Ectodermal cell (in vitro differentiated cells): ENCODE results near the gene TIMM17A. TPM values are rescaled to one million over a fixed set of nuclear protein-coding genes. Genes with fewer than 3 reads are reported as not detected.

Experiments
- H3K27ac ChIP-seq: 2 replicates; pipeline ENCODE4 v1.7.0; 2013; ENCODE audit warnings: mild to moderate bottlenecking, low read depth, low read length; ENCODE audit not compliant: insufficient read depth, poor library complexity, severe bottlenecking
- H3K27me3 ChIP-seq: 2 replicates; pipeline ENCODE4 v1.7.0; 2013; ENCODE audit warnings: mild to moderate bottlenecking, low read length; ENCODE audit not compliant: insufficient read depth, control insufficient read depth, poor library complexity, severe bottlenecking
- H3K36me3 ChIP-seq: one replicate; pipeline ENCODE4 v1.7.0; 2013; ENCODE audit warnings: low read length; ENCODE audit not compliant: control insufficient read depth, insufficient read depth
- H3K4me1 ChIP-seq: one replicate; pipeline ENCODE4 v1.7.0; 2013; ENCODE audit warnings: low read length; ENCODE audit not compliant: control insufficient read depth, insufficient read depth
- H3K4me3 ChIP-seq: 2 replicates; pipeline ENCODE4 v1.7.0; 2013; ENCODE audit warnings: low read depth, low read length, control low read depth; ENCODE audit not compliant: insufficient read depth
- H3K9me3 ChIP-seq: 2 replicates; pipeline ENCODE4 v1.7.0; 2013; ENCODE audit warnings: mild to moderate bottlenecking, low read length, moderate library complexity; ENCODE audit not compliant: control insufficient read depth
- WGBS, 2 experiments: methylation state at CpG; one replicate each; pipeline ENCODE4 v1.1.7; 2013; ENCODE audit warnings: missing lambda C conversion rate in 2 of 2; 5-methylcytosine and 5-hydroxymethylcytosine counted together
- polyA plus RNA-seq, 4 experiments: library from polyadenylated mRNA; stranded (reverse); fragments of 50-300 nt; gene quantifications; one replicate each; pipeline ENCODE4 v1.2.3, GENCODE V29; 2013

The TIMM17A gene
- polyA plus RNA-seq (2013, experiment 1 of 4) = 48.2 TPM
- polyA plus RNA-seq (2013, experiment 2 of 4) = 46.6 TPM
- 37.4 TPM for polyA plus RNA-seq (2013, experiment 3 of 4)
- polyA plus RNA-seq (2013, experiment 4 of 4) = 42.7 TPM

DNA sequence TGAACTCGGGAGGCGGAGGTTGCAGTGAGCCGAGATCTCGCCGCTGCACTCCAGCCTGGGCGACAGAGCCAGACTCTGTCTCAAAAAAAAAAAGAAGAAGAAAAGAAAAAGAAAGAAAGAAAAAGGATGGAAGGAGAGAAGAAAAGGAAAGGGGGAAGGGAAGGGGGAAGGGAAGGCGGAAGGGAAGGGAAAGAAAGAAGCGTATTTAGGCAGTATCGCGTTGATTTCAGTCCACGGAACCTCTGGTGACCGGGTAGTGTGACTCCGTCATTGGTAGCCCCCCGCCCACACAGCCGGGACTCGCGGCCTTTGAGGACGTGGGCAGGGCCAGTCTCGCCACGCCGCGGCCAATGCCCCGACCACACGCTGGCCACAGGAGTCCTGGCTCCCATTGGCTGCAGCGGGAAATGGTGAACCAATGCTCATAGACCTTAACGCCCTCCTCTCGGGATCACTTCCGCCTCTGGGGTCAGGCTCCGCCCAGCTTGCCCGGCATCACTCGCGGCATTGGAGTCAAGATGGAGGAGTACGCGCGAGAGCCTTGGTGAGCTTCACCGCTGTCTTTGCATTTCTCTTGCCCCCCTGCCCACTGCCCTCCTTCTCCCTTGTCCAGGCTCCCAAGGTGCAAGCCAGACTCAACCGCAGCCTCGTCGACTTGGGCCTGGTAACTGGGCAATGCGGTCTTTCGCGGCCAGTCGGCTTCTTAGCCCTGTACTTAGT is at the start of gene TIMM17A:
TIMM17A (plus strand) TSS at position 495 of the 720 bp plus-strand sequence; CDS start at position 519, 24 bp downstream.
- H3K9me3 ChIP-seq = no peaks in the 10 kb centered on the region
- H3K36me3 ChIP-seq = peaks cover 14% of the 10 kb centered on the region
- peak within 1 kb of the TSS; percentile 19 for H3K27ac ChIP-seq
- H3K27me3 ChIP-seq = no peaks in the 10 kb centered on the region
- H3K4me3 ChIP-seq = peak within 1 kb of the TSS; percentile 92
- WGBS, 2 experiments = 2 to 3% methylated on average over 43 of the region's 43 CpGs
- H3K4me1 ChIP-seq = no peaks in the 10 kb centered on the region

DNA sequence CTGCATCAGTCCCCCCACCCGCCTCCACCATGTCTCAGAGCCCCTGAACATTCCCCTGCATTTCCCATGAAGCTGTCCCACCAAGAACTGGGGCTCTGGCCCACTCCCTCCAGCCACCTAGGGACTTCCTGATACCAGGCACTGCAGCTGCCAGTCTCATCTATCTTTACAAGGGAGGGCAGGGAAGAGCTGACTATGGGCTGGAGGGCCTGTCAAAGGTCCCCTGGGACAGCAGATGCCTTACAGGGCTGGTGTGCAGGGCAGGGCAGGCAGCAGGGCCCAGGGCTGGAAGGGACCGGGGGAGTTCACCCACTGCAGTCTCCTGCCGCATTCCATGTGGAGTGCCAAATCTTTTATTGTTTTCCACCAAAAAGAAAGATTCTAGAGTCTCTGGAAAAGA is 49.0 kb upstream of the TIMM17A start:
- Histone ChIP-seq H3K4me3 (no peak overlapping the region), H3K9me3 (no peaks in the 10 kb centered on the region), H3K27ac (no peak overlapping the region), H3K36me3 (no peaks in the 10 kb centered on the region), H3K4me1 (peaks cover 7% of the 10 kb centered on the region), H3K27me3 (no peaks in the 10 kb centered on the region)
- WGBS, 2 experiments = 90 to 92% methylated on average over 3 of the region's 3 CpGs

DNA sequence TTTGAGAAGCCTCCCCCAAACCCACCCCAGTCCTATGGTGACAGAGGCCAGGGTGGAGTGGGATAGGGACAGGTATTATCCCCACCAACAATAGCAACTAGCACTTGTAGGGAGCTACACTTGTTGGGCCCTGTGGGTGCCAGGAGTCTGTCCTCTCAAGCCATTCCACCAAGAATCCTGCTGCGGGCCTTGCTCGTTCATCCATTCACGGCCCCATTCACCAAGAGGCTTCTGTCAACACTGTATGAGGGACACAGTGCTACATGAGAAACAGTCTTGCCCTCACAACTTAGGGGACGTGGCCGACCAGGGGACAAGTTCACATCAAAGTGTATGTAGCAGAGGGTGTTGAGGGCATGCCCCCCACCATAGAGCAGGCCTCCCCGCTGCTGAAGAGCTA is 47.7 kb upstream of the TIMM17A start:
- WGBS, 2 experiments = 90% methylated on average over 6 of the region's 6 CpGs
- no peaks in the 10 kb centered on the region for H3K36me3 ChIP-seq
- no peaks in the 10 kb centered on the region for H3K27me3 ChIP-seq
- H3K9me3 ChIP-seq = no peaks in the 10 kb centered on the region
- H3K4me3 ChIP-seq = no peak overlapping the region
- H3K27ac ChIP-seq = no peak overlapping the region
- peaks cover 16% of the 10 kb centered on the region for H3K4me1 ChIP-seq

DNA sequence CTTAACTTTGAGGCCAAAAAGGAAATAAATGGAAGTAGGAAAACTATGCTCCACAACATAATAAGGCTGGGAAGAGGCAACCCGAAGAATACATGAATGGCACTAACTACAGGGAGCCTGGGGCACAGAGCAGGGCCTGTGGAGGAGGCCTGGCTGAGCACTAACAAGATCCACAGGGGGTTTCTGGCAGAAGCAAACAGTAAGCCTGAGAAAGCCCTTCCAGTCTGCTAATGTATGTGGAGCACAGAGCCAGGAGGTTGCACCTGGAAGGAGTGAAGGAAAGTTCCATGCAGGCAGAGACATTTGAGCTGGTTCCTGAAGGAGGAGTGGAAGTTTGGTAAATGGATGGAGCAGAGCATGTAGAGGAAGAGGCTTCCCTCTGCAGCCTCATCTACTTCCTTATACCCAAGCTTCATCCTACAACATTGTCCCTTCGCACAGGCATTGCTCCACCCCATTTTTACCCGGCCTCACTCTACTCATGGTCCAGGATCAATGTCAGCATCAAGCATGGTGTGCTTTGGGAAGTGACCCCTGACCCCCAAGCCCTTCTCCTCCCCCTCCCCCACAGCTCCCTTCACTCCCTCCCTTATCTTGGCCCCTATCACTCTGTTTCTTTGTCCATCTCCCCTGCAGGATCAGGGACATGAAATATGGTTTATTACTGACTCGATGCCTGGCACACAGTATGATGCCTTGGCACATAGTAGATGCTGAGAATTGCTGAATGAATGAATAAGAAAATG is 43.3 kb upstream of the TIMM17A start:
- WGBS, 2 experiments = 61 to 62% methylated on average over 4 of the region's 4 CpGs
- H3K27ac ChIP-seq = no peak overlapping the region
- H3K4me3 ChIP-seq = no peak overlapping the region
- H3K27me3 ChIP-seq = no peaks in the 10 kb centered on the region
- no peaks in the 10 kb centered on the region for H3K36me3 ChIP-seq
- H3K9me3 ChIP-seq = no peaks in the 10 kb centered on the region
- peaks cover 9% of the 10 kb centered on the region for H3K4me1 ChIP-seq

DNA sequence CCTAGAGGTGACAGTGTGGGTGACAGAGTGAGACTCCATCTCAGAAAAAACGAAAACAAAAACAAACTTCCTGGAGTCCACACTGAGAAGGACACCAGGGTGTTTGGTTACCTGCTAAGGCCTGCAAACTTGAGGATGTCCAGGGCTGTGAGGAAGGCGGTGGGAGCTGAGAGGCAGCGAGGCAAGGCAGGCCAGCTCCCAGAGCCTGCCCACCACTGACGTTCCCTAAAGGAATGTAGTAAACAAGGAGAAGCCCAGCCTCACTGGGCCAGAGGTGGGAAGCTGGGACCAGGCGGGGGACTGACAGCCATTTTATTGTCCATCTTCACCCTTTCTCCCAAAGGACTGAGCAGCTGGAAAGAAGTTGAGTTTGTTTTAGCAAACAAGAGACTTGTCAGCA is 42.5 kb upstream of the TIMM17A start:
- Histone ChIP-seq H3K9me3 (no peaks in the 10 kb centered on the region), H3K36me3 (no peaks in the 10 kb centered on the region), H3K27ac (no peak overlapping the region), H3K4me1 (peaks cover 9% of the 10 kb centered on the region), H3K4me3 (no peak overlapping the region), H3K27me3 (no peaks in the 10 kb centered on the region)
- WGBS, 2 experiments = 75 to 82% methylated on average over 5 of the region's 5 CpGs

DNA sequence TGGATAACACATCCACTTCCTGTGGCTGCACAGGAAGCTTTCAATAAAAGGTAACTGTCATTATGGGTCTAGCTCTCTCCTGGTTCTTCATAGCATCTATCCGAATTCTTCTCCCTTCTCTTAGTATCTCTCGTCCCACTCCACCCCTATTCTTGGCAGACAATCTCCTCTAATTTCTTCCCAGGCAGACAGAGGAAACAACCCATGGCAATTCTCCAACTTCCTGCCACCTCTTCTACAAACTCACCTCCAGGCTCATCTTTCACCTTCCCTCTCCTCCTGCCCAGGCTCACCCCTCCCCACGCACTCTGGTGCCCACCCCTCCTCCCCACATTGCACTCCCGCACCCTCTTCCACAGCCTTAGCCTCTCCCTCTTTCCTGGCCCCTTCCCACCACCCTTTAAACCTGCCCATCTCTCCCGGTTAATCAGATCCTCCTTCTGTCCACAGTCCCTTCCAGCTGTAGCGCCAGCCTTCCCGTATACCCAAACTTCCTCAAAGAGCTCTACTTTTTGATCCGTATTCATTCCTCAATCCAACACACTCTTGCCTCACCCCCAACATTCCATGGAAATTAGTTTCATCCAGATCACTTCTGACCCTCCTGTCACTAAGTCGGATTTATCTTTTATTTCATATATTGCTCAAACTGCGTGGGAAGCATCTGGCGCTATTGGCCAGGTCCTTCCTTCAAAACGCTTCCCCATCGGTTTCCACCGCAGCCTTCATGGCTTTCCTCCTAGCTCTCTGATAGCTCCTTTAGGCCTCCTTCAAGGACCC is 40.7 kb upstream of the TIMM17A start:
- Histone ChIP-seq H3K4me3 (no peak overlapping the region), H3K9me3 (no peaks in the 10 kb centered on the region), H3K36me3 (no peaks in the 10 kb centered on the region), H3K27ac (no peak overlapping the region), H3K4me1 (peaks cover 12% of the 10 kb centered on the region), H3K27me3 (no peaks in the 10 kb centered on the region)
- 92 to 93% methylated on average over 13 of the region's 14 CpGs for WGBS, 2 experiments

DNA sequence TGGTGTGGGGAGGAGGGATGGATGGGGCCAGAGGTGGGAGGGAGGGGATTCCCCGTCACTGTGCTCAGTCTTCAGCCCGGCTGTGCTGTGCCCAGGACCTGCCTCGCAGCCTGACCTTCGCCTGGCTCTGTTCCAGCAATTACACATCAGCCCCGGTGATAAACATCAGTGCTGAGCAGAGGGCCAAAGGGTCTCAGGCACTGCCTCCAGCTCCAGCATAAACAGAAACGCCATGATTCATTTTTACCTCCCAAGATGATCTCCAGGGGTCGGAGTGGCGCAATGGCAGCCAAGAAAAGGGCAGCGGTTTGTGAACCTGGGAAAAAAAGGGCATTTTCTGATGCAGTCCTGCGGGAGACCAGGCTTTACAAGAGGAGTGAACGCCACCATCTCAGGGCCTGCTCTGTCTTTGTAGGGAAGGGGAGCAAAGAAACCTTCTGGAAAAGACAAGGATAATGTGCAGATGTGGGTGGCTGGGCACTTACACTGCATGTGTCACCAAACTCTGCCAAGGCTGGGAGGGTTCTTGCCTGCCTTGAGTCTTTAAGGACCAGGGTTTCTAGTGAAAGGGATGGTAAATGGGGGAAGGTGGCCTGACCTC is 38.6 kb upstream of the TIMM17A start:
- H3K4me3 ChIP-seq = no peak overlapping the region
- H3K27ac ChIP-seq = no peak overlapping the region
- no peaks in the 10 kb centered on the region for H3K9me3 ChIP-seq
- peaks cover 9% of the 10 kb centered on the region for H3K4me1 ChIP-seq
- H3K36me3 ChIP-seq = no peaks in the 10 kb centered on the region
- no peaks in the 10 kb centered on the region for H3K27me3 ChIP-seq
- WGBS, 2 experiments = 87 to 88% methylated on average over 11 of the region's 11 CpGs

DNA sequence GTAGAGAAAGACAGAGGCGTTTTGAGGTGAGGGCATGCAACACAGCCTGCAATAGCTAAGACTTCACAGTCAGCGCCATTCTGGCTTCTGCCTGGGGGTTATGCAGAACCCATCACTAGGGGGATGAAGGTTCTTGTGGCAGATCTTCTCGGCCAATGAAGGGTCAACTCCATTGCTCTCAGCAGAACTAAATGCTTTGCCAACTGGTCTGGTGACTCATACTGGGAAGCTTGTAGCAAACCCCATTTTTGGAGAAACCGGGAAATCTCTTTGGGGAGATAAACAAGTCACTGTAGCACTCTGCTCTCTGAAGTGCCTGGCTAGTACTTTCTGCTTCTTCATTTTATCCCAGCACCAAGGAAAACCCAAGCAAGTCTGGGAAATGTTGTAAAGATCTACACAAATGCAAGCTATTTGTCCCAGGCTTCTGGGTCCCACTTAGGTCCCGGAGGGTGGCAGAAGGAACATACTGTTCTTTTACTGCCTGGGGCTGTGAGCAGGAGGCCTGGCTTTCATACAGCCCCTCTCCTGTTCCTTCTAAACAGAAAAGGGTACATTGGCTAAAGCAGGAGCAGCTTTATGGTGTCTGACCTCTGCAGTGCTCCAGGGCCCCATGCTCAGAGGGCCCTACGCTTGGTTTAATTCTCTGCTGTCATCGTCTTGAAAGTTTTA is 37.8 kb upstream of the TIMM17A start:
- H3K4me1 ChIP-seq = peaks cover 3% of the 10 kb centered on the region
- no peaks in the 10 kb centered on the region for H3K36me3 ChIP-seq
- no peaks in the 10 kb centered on the region for H3K9me3 ChIP-seq
- H3K27me3 ChIP-seq = no peaks in the 10 kb centered on the region
- no peak overlapping the region for H3K27ac ChIP-seq
- 90 to 95% methylated on average over 7 of the region's 7 CpGs for WGBS, 2 experiments
- H3K4me3 ChIP-seq = no peak overlapping the region

DNA sequence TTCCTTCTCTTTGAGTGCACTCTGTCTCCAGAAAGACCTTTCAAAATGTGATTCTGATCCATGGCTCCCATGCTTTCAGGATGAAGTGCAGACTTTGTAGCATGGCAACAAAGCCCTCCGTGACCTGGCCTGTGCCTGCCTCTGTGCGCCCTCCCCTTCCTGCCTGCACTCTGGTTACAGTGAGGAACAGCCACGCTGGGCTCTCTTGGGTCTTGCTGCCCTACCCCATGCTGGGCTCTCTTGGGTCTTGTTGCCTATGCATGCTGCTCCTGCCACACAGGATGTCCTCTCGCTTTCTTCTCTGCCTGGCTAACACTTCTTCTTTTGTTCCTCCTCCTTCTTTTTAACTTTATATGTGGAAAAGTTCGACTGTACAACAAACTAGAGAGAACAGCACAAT is 37.0 kb upstream of the TIMM17A start:
- no peaks in the 10 kb centered on the region for H3K27me3 ChIP-seq
- no peak overlapping the region for H3K4me3 ChIP-seq
- H3K27ac ChIP-seq = no peak overlapping the region
- H3K4me1 ChIP-seq = peaks cover 3% of the 10 kb centered on the region
- H3K36me3 ChIP-seq = no peaks in the 10 kb centered on the region
- no peaks in the 10 kb centered on the region for H3K9me3 ChIP-seq
- WGBS, 2 experiments = 86 to 88% methylated on average over 5 of the region's 5 CpGs
